A549 (cell line): Measurements from ENCODE around the gene TIMM44. TPM values are rescaled to one million over a fixed set of nuclear protein-coding genes. Genes with fewer than 3 reads are reported as not detected.
"Not testable (repeated sequence)": the region's sequence is repeated elsewhere in the genome, so short reads cannot be mapped to it uniquely, and the experiment has no call there.

ENCODE experiments used
- ATAC-seq, 2 experiments: fragments of 200-7000 bp in 1 of 2; fragments of >200 bp in 1 of 2; cut with Nextera tagmentation in 1 of 2; cut with Tn5 transposase in 1 of 2; 3 replicates each; pipeline versions ENCODE4 v1.8.0 to v1.9.1; 2018 to 2020; ENCODE audit warnings: mild to moderate bottlenecking in 1 of 2, moderate library complexity in 1 of 2
- CTCF ChIA-PET: fragments of 300-600 bp; sonication (Branson Sonifier 250); formaldehyde crosslinking; extraction: SDS; loops from one replicate; lab custom pipeline; 2021; ENCODE audit warnings: antibody characterized with exemption, inconsistent platforms; lab: Yijun Ruan, JAX
- POLR2A ChIA-PET: fragments of 350-600 bp; formaldehyde crosslinking; extraction: SDS; loops from one replicate; lab custom pipeline; 2021; ENCODE audit warnings: antibody characterized with exemption, inconsistent platforms; lab: Yijun Ruan, JAX
- DNase-seq, 2 experiments: peaks; one replicate each; pipeline versions ENCODE4 v3.0.0 to v3.0.0-alpha.2; 2011 to 2016; ENCODE audit warnings: low read depth in 1 of 2, low spot score in 1 of 2
- FAIRE-seq: peaks from 2 replicates; lab custom pipeline; 2011; peaks lifted over from hg19 to GRCh38; lab: Jason Lieb, UNC
- H3K27ac ChIP-seq, 2 experiments: fragments of >200 bp; sonication (Bioruptor Twin); formaldehyde crosslinking; 3 replicates each; pipeline ENCODE4 v1.5.1; 2016 to 2017
- H3K4me1 ChIP-seq: fragments of >200 bp; sonication (Bioruptor Twin); formaldehyde crosslinking; 3 replicates; pipeline ENCODE4 v1.6.1; 2016
- H3K4me2 ChIP-seq: fragments of >200 bp; sonication (Bioruptor Twin); formaldehyde crosslinking; 3 replicates; pipeline ENCODE4 v1.6.1; 2016
- H3K4me3 ChIP-seq: fragments of >200 bp; sonication (Bioruptor Twin); formaldehyde crosslinking; 3 replicates; pipeline ENCODE4 v1.5.1; 2016
- H3K9me3 ChIP-seq: fragments of >200 bp; sonication (Bioruptor Twin); formaldehyde crosslinking; 3 replicates; pipeline ENCODE4 v1.6.1; 2016
- BCL3 ChIP-seq: fragments of >200 bp; sonication (Bioruptor Twin); formaldehyde crosslinking; IDR thresholded peaks from 3 replicates; pipeline ENCODE4 v1.6.1; 2016
- CHD2 ChIP-seq: fragments of 150-350 bp; IDR thresholded peaks from 2 replicates; pipeline ENCODE4 v1.6.1; 2014; ENCODE audit warnings: low read length; ENCODE audit not compliant: partially characterized antibody
- CHD4 ChIP-seq: fragments of 200-600 bp; sonication (generic); IDR thresholded peaks from 2 replicates; pipeline ENCODE4 v1.6.1; 2016; ENCODE audit warnings: antibody characterized with exemption, mild to moderate bottlenecking, borderline replicate concordance
- ELK1 ChIP-seq: fragments of 150-350 bp; IDR thresholded peaks from 2 replicates; pipeline ENCODE4 v1.6.1; 2014; ENCODE audit warnings: low read depth, mild to moderate bottlenecking, low read length
- EP300 ChIP-seq, 2 experiments: fragments of >200 bp; sonication (Bioruptor Twin); formaldehyde crosslinking; IDR thresholded peaks; 2 replicates in 1 of 2; 3 replicates in 1 of 2; pipeline ENCODE4 v1.6.1; 2016 to 2017
- ESRRA ChIP-seq: fragments of 150-350 bp; IDR thresholded peaks from 2 replicates; pipeline ENCODE4 v1.6.1; 2014; ENCODE audit warnings: mild to moderate bottlenecking, low read length, borderline replicate concordance
- FOSL2 ChIP-seq, 2 experiments: fragments of 450-650 bp in 1 of 2; fragments of >200 bp in 1 of 2; sonication (Bioruptor Twin) in 1 of 2; formaldehyde crosslinking; IDR thresholded peaks; 2 replicates each; pipeline versions ENCODE4 v1.5.0 to v1.6.1; 2016 to 2020; ENCODE audit warnings: mild to moderate bottlenecking in 1 of 2, moderate library complexity in 1 of 2
- HDAC2 ChIP-seq: fragments of 200-600 bp; sonication (generic); IDR thresholded peaks from 2 replicates; pipeline ENCODE4 v1.6.1; 2016
- HES2 ChIP-seq: fragments of >200 bp; sonication (Bioruptor Twin); formaldehyde crosslinking; IDR thresholded peaks from 2 replicates; pipeline ENCODE4 v1.6.1; 2016
- HEYL ChIP-seq: fragments of 250-450 bp; sonication (Bioruptor Pico); IDR thresholded peaks from 2 replicates; pipeline ENCODE4 v1.8.0; 2021; ENCODE audit warnings: mild to moderate bottlenecking, moderate library complexity
- HOXA7 ChIP-seq: fragments of 250-450 bp; sonication (Bioruptor Pico); IDR thresholded peaks from 2 replicates; pipeline ENCODE4 v1.5.0; 2020; ENCODE audit warnings: mild to moderate bottlenecking, moderate library complexity
- HOXB5 ChIP-seq: fragments of 250-450 bp; sonication (Bioruptor Pico); IDR thresholded peaks from 2 replicates; pipeline ENCODE4 v1.5.0; 2020; ENCODE audit warnings: mild to moderate bottlenecking, moderate library complexity
- JUNB ChIP-seq: fragments of >200 bp; sonication (Bioruptor Twin); formaldehyde crosslinking; IDR thresholded peaks from 2 replicates; pipeline ENCODE4 v1.6.1; 2016
- KDM5A ChIP-seq: fragments of 200-600 bp; sonication (generic); IDR thresholded peaks from 2 replicates; pipeline ENCODE4 v1.6.1; 2016; ENCODE audit warnings: antibody characterized with exemption, mild to moderate bottlenecking
- MAX ChIP-seq: IDR thresholded peaks from 2 replicates; pipeline ENCODE4 v1.6.1; 2012
- PHF8 ChIP-seq: fragments of 200-600 bp; sonication (generic); IDR thresholded peaks from 2 replicates; pipeline ENCODE4 v1.6.1; 2016; ENCODE audit warnings: low read depth, mild to moderate bottlenecking, antibody characterized with exemption, moderate library complexity, borderline replicate concordance
- RAD21 ChIP-seq, 2 experiments: fragments of >200 bp in 1 of 2; sonication (Bioruptor Twin) in 1 of 2; formaldehyde crosslinking in 1 of 2; IDR thresholded peaks in 1 of 2; conservative IDR thresholded peaks in 1 of 2; 2 replicates in 1 of 2; 3 replicates in 1 of 2; pipeline ENCODE4 v1.6.1; 2012 to 2018; ENCODE audit warnings: inconsistent platforms in 1 of 2
- RARB ChIP-seq: fragments of 250-450 bp; sonication (Bioruptor Pico); IDR thresholded peaks from 2 replicates; pipeline ENCODE4 v1.8.0; 2021; ENCODE audit warnings: mild to moderate bottlenecking, moderate library complexity
- RFX5 ChIP-seq: fragments of 450-650 bp; IDR thresholded peaks from 2 replicates; pipeline ENCODE4 v1.7.1; 2014; ENCODE audit warnings: antibody characterized with exemption, mild to moderate bottlenecking, moderate library complexity
- SREBF2 ChIP-seq: fragments of 450-650 bp; IDR thresholded peaks from 2 replicates; pipeline ENCODE4 v1.6.1; 2014; ENCODE audit warnings: mild to moderate bottlenecking, moderate library complexity
- TFCP2L1 ChIP-seq: fragments of 250-450 bp; sonication (Bioruptor Pico); IDR thresholded peaks from 2 replicates; pipeline ENCODE4 v1.5.0; 2021; ENCODE audit warnings: mild to moderate bottlenecking
- TP53 ChIP-seq: fragments of 250-450 bp; sonication (Bioruptor Pico); IDR thresholded peaks from 2 replicates; pipeline ENCODE4 v1.5.0; 2021; ENCODE audit warnings: mild to moderate bottlenecking, moderate library complexity
- ZC3H11A ChIP-seq: fragments of 450-650 bp; IDR thresholded peaks from 2 replicates; pipeline ENCODE4 v1.6.1; 2014; ENCODE audit warnings: antibody characterized with exemption, mild to moderate bottlenecking
- ZSCAN20 ChIP-seq: fragments of 250-450 bp; sonication (Bioruptor Pico); IDR thresholded peaks from 2 replicates; pipeline ENCODE4 v1.8.0; 2022; ENCODE audit warnings: mild to moderate bottlenecking, moderate library complexity
- WGBS: methylation state at CpG from one replicate; pipeline ENCODE4 v1.1.6; 2017; ENCODE audit errors: missing lambda C conversion rate; 5-methylcytosine and 5-hydroxymethylcytosine counted together
- polyA plus RNA-seq, 4 experiments: library from polyadenylated mRNA; depleted of rRNA in 3 of 4; stranded (reverse); fragments of >200 nt; fragmentation: RNase III in 1 of 4; extraction: RNeasy Plus Mini Kit Qiagen cat#74134 plus additional on column Dnase treatment in 1 of 4; gene quantifications; 2 replicates in 3 of 4; 3 replicates in 1 of 4; pipeline ENCODE4 v1.2.3, GENCODE V29; 2011 to 2017

Gene TIMM44
- polyA plus RNA-seq, 2 of the 4 experiments (the other 2 are of a cell fraction) = 29.7 to 53.2 TPM

- no peak for ATAC-seq
- H3K4me2 ChIP-seq = no peak overlapping the region
- no peak for DNase-seq
- ChIA-PET POLR2A (no interaction called here), CTCF (no interaction called here)
- no peak overlapping the region for H3K4me3 ChIP-seq
- no peak for FAIRE-seq
- TF ChIP-seq JUNB (no peak), CHD4 (no peak), RAD21 (conservative IDR thresholded peaks at IDR 0.05 in 1 of 2, IDR thresholded peaks at IDR 0.05 in 1 of 2) (no peak), BCL3 (no peak), KDM5A (no peak), ELK1 (no peak), HOXB5 (CRISPR knock-in tag) (no peak)
- no peak overlapping the region for H3K27ac ChIP-seq
- WGBS = 93% methylated on average over 4 of the region's 13 CpGs
- no peaks in the 10 kb centered on the region for H3K9me3 ChIP-seq
- no peaks in the 10 kb centered on the region for H3K4me1 ChIP-seq
These were observed 47.9 kb downstream of the TIMM44 start for GRCh38 chr19:7895565-7895964.

GRCh38 chr19:7894612-7895309 is 48.7 kb downstream of the TIMM44 start:
- no peak overlapping the region for H3K27ac ChIP-seq
- ChIA-PET CTCF (interaction anchor here (1.3 kb wide), 1 partner anchor 8 kb away, joined by 4 read pairs; no protein-coding TSS in a partner anchor), POLR2A (no interaction called here)
- ATAC-seq (peak; percentile 30 to 65; a peak in 4 of 6 replicates), FAIRE-seq (no peak), DNase-seq (no peak)
- no peaks in the 10 kb centered on the region for H3K4me1 ChIP-seq
- no peak overlapping the region for H3K4me2 ChIP-seq
- H3K9me3 ChIP-seq = no peaks in the 10 kb centered on the region
- 79% methylated on average over 12 of the region's 18 CpGs for WGBS
- no peak for TF ChIP-seq ZC3H11A
- TF ChIP-seq MAX = no peak
- TF ChIP-seq TFCP2L1 = no peak
- no peak for TF ChIP-seq TP53
- no peak for TF ChIP-seq RARB (CRISPR knock-in tag)
- H3K4me3 ChIP-seq = no peak overlapping the region

- FAIRE-seq, H3K27ac ChIP-seq, ATAC-seq, H3K4me3 ChIP-seq, DNase-seq, H3K9me3 ChIP-seq, H3K4me2 ChIP-seq, H3K4me1 ChIP-seq: not testable (repeated sequence)
- 88% methylated on average over 16 of the region's 18 CpGs for whole genome bisulfite sequencing
- CTCF ChIA-PET = interaction anchor here (1.3 kb wide), 1 partner anchor 9 kb away, joined by 4 read pairs; no protein-coding TSS in a partner anchor
- POLR2A ChIA-PET = interaction anchor here (0.7 to 1.4 kb wide), 2 partner anchors 8 to 10 kb away, joined by 4 read pairs; partner anchors contain the start of gene MAP2K7
These were observed 49.9 kb downstream of the TIMM44 start for GRCh38 chr19:7893362-7894101.

- 74% methylated on average over 5 of the region's 8 CpGs for WGBS
- H3K9me3 ChIP-seq = no peaks in the 10 kb centered on the region
- FAIRE-seq = no peak
- CTCF ChIA-PET = interaction anchor here (1.4 to 2.3 kb wide), 2 partner anchors 12 to 36 kb away, joined by 4 to 9 read pairs; no protein-coding TSS in a partner anchor
- ATAC-seq = peak in 1 of 2 experiments; percentile 31; a peak in 1 of 6 replicates
- no peak for DNase-seq
- POLR2A ChIA-PET = interaction anchor here (1.4 to 1.9 kb wide), 2 partner anchors 15 to 20 kb away, joined by 7 to 9 read pairs; partner anchors contain the start of gene MAP2K7
- H3K27ac ChIP-seq = peak overlapping the region; percentile 83 to 93
- peak overlapping the region; percentile 71 for H3K4me3 ChIP-seq
- peak overlapping the region; percentile 94 for H3K4me2 ChIP-seq
- H3K4me1 ChIP-seq = no peaks in the 10 kb centered on the region
- TF ChIP-seq HDAC2 = no peak
- no peak for TF ChIP-seq SREBF2
- TF ChIP-seq EP300 (IDR thresholded peaks at IDR 0.05) = no peak
- TF ChIP-seq JUNB = no peak
- no peak for TF ChIP-seq RFX5
- no peak for TF ChIP-seq MAX
- TF ChIP-seq PHF8 = no peak
- TF ChIP-seq TP53 = no peak
- TF ChIP-seq HOXA7 = no peak
- no peak for TF ChIP-seq FOSL2 (IDR thresholded peaks at IDR 0.05)
- no peak for TF ChIP-seq FOSL2 (CRISPR knock-in tag; IDR thresholded peaks at IDR 0.05)
- TF ChIP-seq HEYL (CRISPR knock-in tag) = no peak
- no peak for TF ChIP-seq ZSCAN20 (CRISPR knock-in tag)
- no peak for TF ChIP-seq CHD2
- no peak for TF ChIP-seq ELK1
- no peak for TF ChIP-seq ESRRA
- TF ChIP-seq RARB (CRISPR knock-in tag) = no peak
- TF ChIP-seq HES2 = no peak
These were observed 54.6 kb downstream of the TIMM44 start for GRCh38 chr19:7888826-7889217.
